Heart left ventricle (tissue), 13 donors: ENCODE data around the gene SRRT.
"Not testable (repeated sequence)": the region's sequence is repeated elsewhere in the genome, so short reads cannot be mapped to it uniquely, and the experiment has no call there.

ENCODE experiments used
- POLR2A ChIP-seq, 2 donors: fragments of 450-650 bp; IDR thresholded peaks; one replicate each; pipeline ENCODE4 v1.6.1; 2017; ENCODE audit warnings: antibody characterized with exemption in 2 of 2, mild to moderate bottlenecking in 2 of 2, moderate library complexity in 2 of 2
- TF ChIP-seq, protein P1 (sequence below), 12 donors: fragments of 200-600 bp; sonication (generic) in 4 of 12; IDR thresholded peaks; one replicate each; pipeline versions ENCODE4 v1.5.0 to v1.8.0; 2018 to 2022; ENCODE audit warnings: antibody characterized with exemption in 12 of 12, mild to moderate bottlenecking in 5 of 12
- donor health status: ischemic (EF 13 %, LVEDD 7.1; RV severe dilation, severe dysfunction).
- donor health status: DM: no; HTN: yes; CAD: no.
- donor health status: DM: no; HTN: no; CAD: no.
- donor health status: ischemic (EF 25% LVEDD 6.9; RV normal size, moderate dysfunction).
- donor health status: ischemic (EF 25% LVEDD 5.7; RV mildly dilated, moderate dysfunction).
- donor health status: ischemic (EF 35%, LVEDD 5.7; RV mildly dilated, moderate dysfunction).
- donor health status: nonischemic (EF 11% LVEDD 7.7; RV severe dilation, severe dysfunction).
- donor health status: DM: yes; HTN: yes; CAD: no.
- donor health status: PGD.
- donor health status: ischemic (EF 29% LVEDD 5.4; RV normal size, mild dysfunction).
- donor health status: nonischemic (EF 23%, LVEDD 6.1; RV moderate dilation, normal function).

DNA sequence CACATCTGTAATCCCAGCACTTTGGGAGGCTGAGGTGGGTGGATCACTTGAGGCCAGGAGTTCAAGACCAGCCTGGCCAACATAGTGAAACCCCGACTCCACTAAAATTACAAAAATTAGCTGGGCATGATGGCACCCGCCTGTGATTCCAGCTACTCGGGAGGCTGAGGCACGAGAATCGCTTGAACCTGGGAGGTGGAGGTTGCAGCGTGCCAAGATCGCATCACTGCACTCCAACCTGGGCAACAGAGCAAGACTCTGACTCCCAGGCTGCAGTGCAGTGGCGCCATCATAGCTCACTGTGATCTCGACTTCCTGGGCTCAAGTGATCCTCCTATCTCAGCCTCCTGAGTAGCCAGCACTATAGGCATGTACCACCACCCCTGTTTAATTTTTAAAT, 20.0 kb upstream of the SRRT start:
- TF ChIP-seq POLR2A (IDR thresholded peaks at IDR 0.05), result not testable (repeated sequence)
- TF ChIP-seq, protein P1, sequence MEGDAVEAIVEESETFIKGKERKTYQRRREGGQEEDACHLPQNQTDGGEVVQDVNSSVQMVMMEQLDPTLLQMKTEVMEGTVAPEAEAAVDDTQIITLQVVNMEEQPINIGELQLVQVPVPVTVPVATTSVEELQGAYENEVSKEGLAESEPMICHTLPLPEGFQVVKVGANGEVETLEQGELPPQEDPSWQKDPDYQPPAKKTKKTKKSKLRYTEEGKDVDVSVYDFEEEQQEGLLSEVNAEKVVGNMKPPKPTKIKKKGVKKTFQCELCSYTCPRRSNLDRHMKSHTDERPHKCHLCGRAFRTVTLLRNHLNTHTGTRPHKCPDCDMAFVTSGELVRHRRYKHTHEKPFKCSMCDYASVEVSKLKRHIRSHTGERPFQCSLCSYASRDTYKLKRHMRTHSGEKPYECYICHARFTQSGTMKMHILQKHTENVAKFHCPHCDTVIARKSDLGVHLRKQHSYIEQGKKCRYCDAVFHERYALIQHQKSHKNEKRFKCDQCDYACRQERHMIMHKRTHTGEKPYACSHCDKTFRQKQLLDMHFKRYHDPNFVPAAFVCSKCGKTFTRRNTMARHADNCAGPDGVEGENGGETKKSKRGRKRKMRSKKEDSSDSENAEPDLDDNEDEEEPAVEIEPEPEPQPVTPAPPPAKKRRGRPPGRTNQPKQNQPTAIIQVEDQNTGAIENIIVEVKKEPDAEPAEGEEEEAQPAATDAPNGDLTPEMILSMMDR (IDR thresholded peaks at IDR 0.05), result not testable (repeated sequence)
